ENCODE results near the gene TNIK.

DNA sequence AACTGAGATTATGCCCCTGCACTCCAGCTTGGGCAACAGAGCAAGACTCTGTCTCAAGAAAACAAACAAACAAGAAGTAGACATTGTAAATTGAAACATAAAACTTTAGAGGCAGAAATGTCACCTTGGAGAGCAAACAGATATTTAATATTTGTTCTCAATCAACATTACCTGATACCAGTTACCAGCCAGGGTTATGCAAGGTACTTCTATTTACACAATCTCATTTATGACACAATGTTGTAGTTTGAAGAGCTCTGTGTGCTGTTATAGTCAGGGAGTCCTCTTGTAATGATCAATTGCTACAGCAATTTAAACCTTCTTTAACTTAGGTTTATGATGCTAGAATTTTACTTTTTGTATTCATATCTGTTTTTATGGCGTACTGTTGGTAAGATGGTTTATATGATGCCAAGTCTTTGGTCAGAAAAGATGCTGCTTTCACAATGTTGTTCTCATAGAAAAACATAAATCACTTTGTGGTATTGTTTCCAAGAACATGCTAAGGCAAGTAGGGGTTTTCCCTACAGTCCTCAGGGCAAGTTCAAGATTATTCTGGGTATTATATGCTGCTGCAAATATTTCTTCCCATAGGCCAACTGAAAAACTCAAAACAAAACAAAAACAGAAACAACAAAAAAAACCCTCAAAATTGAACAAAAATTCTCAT, 173.5 kb downstream of the TNIK start:
- TF ChIP-seq, protein P1, sequence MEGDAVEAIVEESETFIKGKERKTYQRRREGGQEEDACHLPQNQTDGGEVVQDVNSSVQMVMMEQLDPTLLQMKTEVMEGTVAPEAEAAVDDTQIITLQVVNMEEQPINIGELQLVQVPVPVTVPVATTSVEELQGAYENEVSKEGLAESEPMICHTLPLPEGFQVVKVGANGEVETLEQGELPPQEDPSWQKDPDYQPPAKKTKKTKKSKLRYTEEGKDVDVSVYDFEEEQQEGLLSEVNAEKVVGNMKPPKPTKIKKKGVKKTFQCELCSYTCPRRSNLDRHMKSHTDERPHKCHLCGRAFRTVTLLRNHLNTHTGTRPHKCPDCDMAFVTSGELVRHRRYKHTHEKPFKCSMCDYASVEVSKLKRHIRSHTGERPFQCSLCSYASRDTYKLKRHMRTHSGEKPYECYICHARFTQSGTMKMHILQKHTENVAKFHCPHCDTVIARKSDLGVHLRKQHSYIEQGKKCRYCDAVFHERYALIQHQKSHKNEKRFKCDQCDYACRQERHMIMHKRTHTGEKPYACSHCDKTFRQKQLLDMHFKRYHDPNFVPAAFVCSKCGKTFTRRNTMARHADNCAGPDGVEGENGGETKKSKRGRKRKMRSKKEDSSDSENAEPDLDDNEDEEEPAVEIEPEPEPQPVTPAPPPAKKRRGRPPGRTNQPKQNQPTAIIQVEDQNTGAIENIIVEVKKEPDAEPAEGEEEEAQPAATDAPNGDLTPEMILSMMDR (IDR thresholded peaks at IDR 0.05; ENCODE audit: low read depth, low read length, poor library complexity, severe bottlenecking), result no peak
- TF ChIP-seq EZH2phosphoT487 (IDR thresholded peaks at IDR 0.05; ENCODE audit: borderline replicate concordance, low read length), result no peak

Data from DOHH2 (cell line).